ENCODE data around the gene INO80E.

DNA sequence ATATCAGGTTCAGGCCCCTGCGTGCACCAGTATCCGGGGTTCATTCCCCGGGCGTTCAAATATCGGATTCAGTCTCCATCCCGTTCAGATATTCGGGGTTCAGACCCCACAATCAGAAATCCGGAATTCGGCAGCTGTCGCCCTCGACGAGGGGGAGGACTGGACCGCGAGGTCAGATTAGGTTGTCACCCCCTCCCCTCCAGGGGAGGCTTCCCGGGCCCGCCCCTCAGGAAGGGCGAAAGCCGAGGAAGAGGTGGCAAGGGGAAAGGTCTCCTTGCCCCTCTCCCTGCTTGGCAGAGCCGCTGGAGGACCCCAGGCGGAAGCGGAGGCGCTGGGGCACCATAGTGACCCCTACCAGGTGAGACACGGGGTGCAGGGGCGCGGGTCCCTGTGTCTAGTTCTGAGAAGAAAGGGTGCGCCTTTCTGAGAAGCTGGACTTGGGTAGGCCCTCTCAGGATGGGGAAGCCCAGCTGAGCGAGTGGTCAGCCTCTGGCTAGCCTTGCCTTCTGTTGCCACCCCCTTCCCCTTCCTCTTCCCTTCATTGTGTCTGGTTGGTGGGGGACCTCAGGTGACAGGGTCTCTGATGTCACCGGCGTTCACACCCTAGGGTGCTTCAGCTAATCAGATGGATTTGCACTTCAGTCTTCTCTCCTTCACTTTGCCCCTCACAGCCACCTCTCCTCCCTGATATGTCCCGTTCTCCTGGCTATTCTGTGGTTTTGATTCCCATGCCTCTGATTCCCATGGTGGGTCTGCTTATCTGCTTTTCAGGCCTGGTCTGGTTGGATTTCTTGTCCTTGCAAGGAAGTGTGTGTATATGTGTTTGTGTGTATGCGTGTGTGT is 21.5 kb upstream of the INO80E start:
- TF ChIP-seq, protein P1, sequence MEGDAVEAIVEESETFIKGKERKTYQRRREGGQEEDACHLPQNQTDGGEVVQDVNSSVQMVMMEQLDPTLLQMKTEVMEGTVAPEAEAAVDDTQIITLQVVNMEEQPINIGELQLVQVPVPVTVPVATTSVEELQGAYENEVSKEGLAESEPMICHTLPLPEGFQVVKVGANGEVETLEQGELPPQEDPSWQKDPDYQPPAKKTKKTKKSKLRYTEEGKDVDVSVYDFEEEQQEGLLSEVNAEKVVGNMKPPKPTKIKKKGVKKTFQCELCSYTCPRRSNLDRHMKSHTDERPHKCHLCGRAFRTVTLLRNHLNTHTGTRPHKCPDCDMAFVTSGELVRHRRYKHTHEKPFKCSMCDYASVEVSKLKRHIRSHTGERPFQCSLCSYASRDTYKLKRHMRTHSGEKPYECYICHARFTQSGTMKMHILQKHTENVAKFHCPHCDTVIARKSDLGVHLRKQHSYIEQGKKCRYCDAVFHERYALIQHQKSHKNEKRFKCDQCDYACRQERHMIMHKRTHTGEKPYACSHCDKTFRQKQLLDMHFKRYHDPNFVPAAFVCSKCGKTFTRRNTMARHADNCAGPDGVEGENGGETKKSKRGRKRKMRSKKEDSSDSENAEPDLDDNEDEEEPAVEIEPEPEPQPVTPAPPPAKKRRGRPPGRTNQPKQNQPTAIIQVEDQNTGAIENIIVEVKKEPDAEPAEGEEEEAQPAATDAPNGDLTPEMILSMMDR (conservative IDR thresholded peaks at IDR 0.05; ENCODE audit: low read length), result no peak; the same call in 1 of the 2 replicates
- no peak for TF ChIP-seq EZH2phosphoT487 (IDR thresholded peaks at IDR 0.05; ENCODE audit: borderline replicate concordance)

Measured in Loucy (cell line).